SK-N-MC (cell line): ENCODE measurements around the gene NCBP3.

Experiments
- EZH2 ChIP-seq: fragments of 200-600 bp; sonication (generic); IDR thresholded peaks from one replicate; pipeline ENCODE4 v1.6.1; 2017; ENCODE audit warnings: antibody characterized with exemption
- FOXP2 ChIP-seq: optimal IDR thresholded peaks from 2 replicates; pipeline ENCODE3; 2011; ENCODE audit warnings: mild to moderate bottlenecking, moderate library complexity; ENCODE audit not compliant: insufficient read depth; ENCODE audit errors: extremely low read length, control extremely low read depth
- POLR2AphosphoS5 ChIP-seq: IDR thresholded peaks from 2 replicates; pipeline ENCODE4 v1.6.1; 2012; ENCODE audit warnings: mild to moderate bottlenecking, low read depth, low read length, borderline replicate concordance

- TF ChIP-seq POLR2AphosphoS5, result no peak
- TF ChIP-seq EZH2, result no peak
- TF ChIP-seq FOXP2, result no peak
Observed at GRCh38 chr17:3805581-3805980, 40.5 kb downstream of the NCBP3 start.
